ENCODE results near the gene ELP1. TPM values are rescaled to one million over a fixed set of nuclear protein-coding genes. Genes with fewer than 3 reads are reported as not detected.
"Not testable (repeated sequence)": the region's sequence is repeated elsewhere in the genome, so short reads cannot be mapped to it uniquely, and the experiment has no call there.

ELP1 gene
- total RNA-seq, 4 donors from 2014 or later, result 21.6 to 61.4 (median 25.7) TPM

DNA sequence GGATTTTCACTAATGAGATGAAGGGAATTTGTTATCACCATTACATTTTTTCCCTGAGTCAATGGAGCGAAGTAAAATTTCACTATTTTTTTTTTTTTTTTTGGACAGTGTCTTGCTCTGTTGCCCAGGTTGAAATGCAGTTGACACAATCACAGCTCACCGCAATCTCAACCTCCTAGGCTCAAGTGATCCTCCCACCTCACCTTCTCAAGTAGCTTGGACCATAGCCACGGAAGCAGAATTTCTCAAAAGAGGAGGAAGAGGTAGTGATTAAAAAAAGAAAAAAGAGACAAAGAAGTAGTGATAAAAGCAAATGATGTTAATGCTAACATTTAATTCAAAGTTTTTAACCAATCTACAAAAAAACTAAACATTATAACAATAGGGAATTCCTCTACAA is 29.8 kb downstream of the ELP1 start:
- H3K27me3 ChIP-seq, result no peaks in the 10 kb centered on the region
- H3K36me3 ChIP-seq, result peaks cover 0 to 96% (median 17%) of the 10 kb centered on the region in 3 donors
- TF ChIP-seq EP300 (IDR thresholded peaks at IDR 0.05), result no peak
- no peak for TF ChIP-seq POLR2A (IDR thresholded peaks at IDR 0.05)
- no peak for TF ChIP-seq CTCF (IDR thresholded peaks at IDR 0.05)
- DNase-seq (ENCODE audit: low spot score in 2 of 2), result no peak
- H3K4me3 ChIP-seq, result no peak overlapping the region
- H3K4me1 ChIP-seq, result no peaks in the 10 kb centered on the region
- H3K9me3 ChIP-seq, result no peaks in the 10 kb centered on the region
- no peak overlapping the region for H3K27ac ChIP-seq
- WGBS, 2 donors, result 91 to 96% methylated on average over 3 of the region's 3 CpGs

- TF ChIP-seq EP300 (IDR thresholded peaks at IDR 0.05) (no peak), CTCF (IDR thresholded peaks at IDR 0.05) (no peak), POLR2A (IDR thresholded peaks at IDR 0.05) (no peak)
- peaks cover 0 to 96% (median 20%) of the 10 kb centered on the region in 3 donors for H3K36me3 ChIP-seq
- 83 to 88% methylated on average over 2 of the region's 2 CpGs for WGBS, 2 donors
Measured at GRCh38 chr9:108903420-108904103, 30.4 kb downstream of the ELP1 start.

GRCh38 chr9:108900176-108900575 is 33.7 kb downstream of the ELP1 start:
- Histone ChIP-seq H3K36me3 (peaks cover 0 to 96% (median 14%) of the 10 kb centered on the region in 3 donors), H3K27ac (no peak overlapping the region), H3K4me3 (no peak overlapping the region), H3K27me3 (no peaks in the 10 kb centered on the region), H3K9me3 (no peaks in the 10 kb centered on the region), H3K4me1 (no peaks in the 10 kb centered on the region)
- TF ChIP-seq POLR2A (IDR thresholded peaks at IDR 0.05) (no peak), EP300 (IDR thresholded peaks at IDR 0.05) (no peak), CTCF (IDR thresholded peaks at IDR 0.05) (no peak)
- WGBS, 2 donors, result 88 to 90% methylated on average over 5 of the region's 5 CpGs
- no peak for DNase-seq (ENCODE audit: low spot score in 2 of 2)

More at GRCh38 chr9:108903420-108904103, 30.4 kb downstream of the ELP1 start:
- Histone ChIP-seq H3K27ac (no peak overlapping the region), H3K4me3 (no peak overlapping the region), H3K4me1 (no peaks in the 10 kb centered on the region), H3K9me3 (no peaks in the 10 kb centered on the region), H3K27me3 (no peaks in the 10 kb centered on the region)
- no peak for DNase-seq (ENCODE audit: low spot score in 2 of 2)

GRCh38 chr9:108899023-108899695 is 34.8 kb downstream of the ELP1 start:
- WGBS, 2 donors, result 95 to 98% methylated on average over 8 of the region's 8 CpGs
- peaks cover 0 to 96% (median 17%) of the 10 kb centered on the region in 3 donors for H3K36me3 ChIP-seq

DNA sequence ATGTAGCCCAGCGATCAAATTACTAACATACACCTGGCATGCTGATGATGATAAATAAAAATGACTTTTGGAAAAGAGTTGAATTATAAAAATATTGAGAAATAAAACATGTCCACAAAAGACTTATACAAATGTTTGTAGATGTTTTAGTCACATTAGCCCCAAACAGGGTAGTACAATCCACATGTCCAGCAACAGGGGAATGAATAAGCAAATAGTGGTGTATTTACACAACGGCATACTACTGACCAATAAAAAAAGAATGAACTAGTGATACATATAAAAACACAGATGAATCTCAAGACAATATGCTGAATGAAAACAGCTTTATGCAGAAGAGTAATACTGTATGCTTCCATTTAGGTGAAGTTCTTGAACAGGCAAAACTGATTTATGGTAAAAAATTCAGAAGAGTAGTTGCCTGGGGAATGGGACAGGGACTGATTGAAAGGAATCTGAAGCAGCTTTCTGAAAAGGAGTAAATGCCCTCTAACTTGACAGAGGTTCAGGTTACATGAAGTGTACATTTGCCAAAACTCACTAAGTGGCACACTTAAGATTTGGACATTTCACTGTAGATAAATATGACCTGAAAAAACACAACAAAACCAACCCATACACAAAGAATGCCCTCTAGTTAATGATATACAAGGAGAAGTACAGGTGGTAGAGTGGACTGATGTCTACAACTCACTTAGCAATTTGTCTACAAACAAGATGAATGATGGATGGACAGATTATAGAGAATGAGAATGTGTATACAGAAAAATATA is 36.4 kb downstream of the ELP1 start:
- Histone ChIP-seq H3K27me3 (no peaks in the 10 kb centered on the region), H3K9me3 (no peaks in the 10 kb centered on the region), H3K4me3 (no peak overlapping the region), H3K36me3 (peaks cover 0 to 96% (median 32%) of the 10 kb centered on the region in 3 donors), H3K4me1 (no peaks in the 10 kb centered on the region), H3K27ac (no peak overlapping the region)
- 89 to 91% methylated on average over 2 of the region's 2 CpGs for WGBS, 2 donors
- TF ChIP-seq POLR2A (IDR thresholded peaks at IDR 0.05) (no peak), EP300 (IDR thresholded peaks at IDR 0.05) (no peak), CTCF (IDR thresholded peaks at IDR 0.05) (no peak)
- no peak for DNase-seq (ENCODE audit: low spot score in 2 of 2)

More at GRCh38 chr9:108899023-108899695, 34.8 kb downstream of the ELP1 start:
- H3K27ac ChIP-seq; H3K4me3 ChIP-seq; DNase-seq (ENCODE audit: low spot score in 2 of 2); H3K27me3 ChIP-seq; H3K9me3 ChIP-seq; H3K4me1 ChIP-seq: not testable (repeated sequence)
